H1 (cell line): Measurements from ENCODE around the gene PRXL2A. TPM values are rescaled to one million over a fixed set of nuclear protein-coding genes. Genes with fewer than 3 reads are reported as not detected.

Source experiments
- CTCF ChIA-PET: fragments of 300-600 bp; sonication (Branson Sonifier 250); formaldehyde crosslinking; loops from one replicate; lab custom pipeline; 2021; ENCODE audit not compliant: partially characterized antibody; lab: Charles Lee
- POLR2A ChIA-PET: fragments of 300-600 bp; sonication (Branson Sonifier 250); formaldehyde crosslinking; loops from one replicate; lab custom pipeline; 2021; ENCODE audit warnings: inconsistent platforms; ENCODE audit not compliant: partially characterized antibody; lab: Charles Lee
- DNase-seq, 2 experiments: peaks; one replicate each; pipeline versions ENCODE4 v3.0.0 to v3.0.0-alpha.2; 2010 to 2022; ENCODE audit warnings: low spot score in 2 of 2, low read depth in 1 of 2, mixed read lengths in 1 of 2
- FAIRE-seq: peaks from 2 replicates; lab custom pipeline; 2011; peaks lifted over from hg19 to GRCh38; lab: Jason Lieb, UNC
- H2AFZ ChIP-seq: 2 replicates; pipeline ENCODE4 v1.8.1; 2012; ENCODE audit warnings: low read length, inconsistent platforms
- H2AK5ac ChIP-seq: 2 replicates; pipeline ENCODE4 v1.6.1; 2013; ENCODE audit warnings: low read depth, low read length
- H2BK120ac ChIP-seq: replicated peaks from 2 replicates; pipeline ENCODE3; 2013; ENCODE audit warnings: low read depth, low read length, inconsistent platforms
- H2BK12ac ChIP-seq: 2 replicates; pipeline ENCODE4 v1.6.1; 2013; ENCODE audit warnings: low read depth, low read length
- H2BK15ac ChIP-seq: 2 replicates; pipeline ENCODE4 v1.6.1; 2013; ENCODE audit warnings: low read length
- H2BK20ac ChIP-seq: 2 replicates; pipeline ENCODE4 v1.6.1; 2013; ENCODE audit warnings: low read length
- H2BK5ac ChIP-seq: 2 replicates; pipeline ENCODE4 v1.6.1; 2013; ENCODE audit warnings: low read depth, low read length
- H3K14ac ChIP-seq: 2 replicates; pipeline ENCODE4 v1.6.1; 2013; ENCODE audit warnings: inconsistent platforms; ENCODE audit not compliant: insufficient read length
- H3K18ac ChIP-seq: 2 replicates; pipeline ENCODE4 v1.6.1; 2013; ENCODE audit warnings: low read length; ENCODE audit errors: extremely low read depth
- H3K23ac ChIP-seq: 2 replicates; pipeline ENCODE4 v1.6.1; 2013; ENCODE audit warnings: inconsistent platforms; ENCODE audit not compliant: insufficient read length
- H3K23me2 ChIP-seq: 2 replicates; pipeline ENCODE4 v1.6.1; 2013; ENCODE audit warnings: low read depth, low read length
- H3K27ac ChIP-seq: 2 replicates; pipeline ENCODE4 v1.6.1; 2011; ENCODE audit warnings: low read depth, low read length, inconsistent platforms
- H3K27me3 ChIP-seq, 4 experiments: replicated peaks in 1 of 4; 1 replicate in 1 of 4; 2 replicates in 3 of 4; pipeline versions ENCODE4 v1.6.1 to v1.8.1; 2011 to 2013; ENCODE audit warnings: low read length in 3 of 4, mild to moderate bottlenecking in 3 of 4, inconsistent platforms in 2 of 4, mixed read lengths in 2 of 4, moderate library complexity in 1 of 4; ENCODE audit not compliant: control insufficient read depth in 3 of 4, insufficient read depth in 3 of 4; ENCODE audit errors: extremely low read depth in 1 of 4
- H3K36me3 ChIP-seq, 4 experiments: 2 replicates each; pipeline versions ENCODE4 v1.6.1 to v1.8.1; 2011 to 2013; ENCODE audit warnings: mild to moderate bottlenecking in 4 of 4, low read length in 3 of 4, moderate library complexity in 2 of 4, control low read depth in 1 of 4, inconsistent platforms in 1 of 4; ENCODE audit not compliant: insufficient read depth in 4 of 4, control insufficient read depth in 2 of 4
- H3K4ac ChIP-seq: replicated peaks from 2 replicates; pipeline ENCODE3; 2013; ENCODE audit warnings: low read length, low read depth, mixed read lengths, inconsistent platforms; ENCODE audit not compliant: insufficient read length
- H3K4me1 ChIP-seq, 4 experiments: replicated peaks in 1 of 4; 1 replicate in 1 of 4; 2 replicates in 3 of 4; pipeline versions ENCODE4 v1.6.1 to v1.8.1; 2011 to 2013; ENCODE audit warnings: low read length in 3 of 4, inconsistent platforms in 2 of 4, mixed read lengths in 1 of 4; ENCODE audit not compliant: insufficient read depth in 4 of 4, control insufficient read depth in 3 of 4
- H3K4me2 ChIP-seq, 2 experiments: 2 replicates each; pipeline versions ENCODE4 v1.6.1 to v1.8.1; 2011 to 2013; ENCODE audit warnings: low read depth in 2 of 2, low read length in 2 of 2, control low read depth in 1 of 2, inconsistent platforms in 1 of 2, mild to moderate bottlenecking in 1 of 2; ENCODE audit not compliant: insufficient read depth in 1 of 2
- H3K4me3 ChIP-seq, 4 experiments: fragments of 200-600, 300-600 bp in 1 of 4; sonication (generic), shearing (Covaris generic), sonication (Bioruptor Twin) in 1 of 4; 2 replicates each; pipeline versions ENCODE4 v1.5.1 to v1.8.1; 2011 to 2016; ENCODE audit warnings: low read length in 4 of 4, low read depth in 3 of 4, control low read depth in 2 of 4, inconsistent platforms in 2 of 4, mild to moderate bottlenecking in 2 of 4, mixed read lengths in 1 of 4, moderate library complexity in 1 of 4; ENCODE audit not compliant: insufficient read depth in 2 of 4; ENCODE audit errors: extremely low read depth in 1 of 4
- H3K56ac ChIP-seq: replicated peaks from 2 replicates; pipeline ENCODE3; 2013; ENCODE audit warnings: low read depth, mild to moderate bottlenecking, mixed read lengths, low read length, inconsistent platforms; ENCODE audit not compliant: insufficient read length
- H3K79me1 ChIP-seq: 2 replicates; pipeline ENCODE4 v1.6.1; 2013; ENCODE audit warnings: low read depth, low read length, control low read depth
- H3K79me2 ChIP-seq, 2 experiments: 2 replicates each; pipeline versions ENCODE4 v1.6.1 to v1.8.1; 2012 to 2013; ENCODE audit warnings: low read length in 2 of 2, mild to moderate bottlenecking in 2 of 2, inconsistent platforms in 1 of 2; ENCODE audit not compliant: insufficient read depth in 2 of 2, control insufficient read depth in 1 of 2
- H3K9ac ChIP-seq, 4 experiments: replicated peaks in 1 of 4; 1 replicate in 1 of 4; 2 replicates in 3 of 4; pipeline versions ENCODE4 v1.6.1 to v1.8.1; 2011 to 2013; ENCODE audit warnings: low read depth in 3 of 4, low read length in 3 of 4, control low read depth in 2 of 4, mild to moderate bottlenecking in 2 of 4, moderate library complexity in 2 of 4, inconsistent platforms in 1 of 4; ENCODE audit errors: extremely low read depth in 1 of 4
- H3K9me3 ChIP-seq, 2 experiments: 2 replicates each; pipeline versions ENCODE4 v1.6.1 to v1.8.1; 2012 to 2013; ENCODE audit warnings: mild to moderate bottlenecking in 2 of 2, moderate library complexity in 2 of 2, control low read depth in 1 of 2, inconsistent platforms in 1 of 2, low read depth in 1 of 2, low read length in 1 of 2, mixed read lengths in 1 of 2; ENCODE audit not compliant: insufficient read depth in 2 of 2
- H4K20me1 ChIP-seq, 2 experiments: replicated peaks in 1 of 2; 2 replicates each; pipeline versions ENCODE3 to v1.8.1; 2011 to 2013; ENCODE audit warnings: inconsistent platforms in 2 of 2, low read length in 2 of 2, mild to moderate bottlenecking in 1 of 2; ENCODE audit not compliant: insufficient read depth in 2 of 2, control insufficient read depth in 1 of 2
- H4K5ac ChIP-seq: 2 replicates; pipeline ENCODE4 v1.6.1; 2013; ENCODE audit warnings: low read length, low read depth, mixed read lengths, inconsistent platforms; ENCODE audit not compliant: insufficient read length
- H4K8ac ChIP-seq: 2 replicates; pipeline ENCODE4 v1.8.0; 2013; ENCODE audit warnings: mild to moderate bottlenecking, moderate library complexity, low read length, inconsistent platforms; ENCODE audit not compliant: insufficient read depth; ENCODE audit errors: extremely low read depth
- H4K91ac ChIP-seq: replicated peaks from 2 replicates; pipeline ENCODE3; 2013; ENCODE audit warnings: low read length, mixed read lengths, inconsistent platforms; ENCODE audit not compliant: insufficient read length
- EGR1 ChIP-seq: IDR thresholded peaks from 2 replicates; pipeline ENCODE4 v1.6.1; 2011; ENCODE audit warnings: low read depth, low read length, borderline replicate concordance
- NRF1 ChIP-seq: IDR thresholded peaks from 2 replicates; pipeline ENCODE4 v1.6.1; 2011; ENCODE audit warnings: mild to moderate bottlenecking, low read depth, low read length, improper control_type of control experiment
- POLR2AphosphoS5 ChIP-seq: IDR thresholded peaks from 2 replicates; pipeline ENCODE4 v1.6.1; 2011; ENCODE audit warnings: low read depth, low read length
- RXRA ChIP-seq: IDR thresholded peaks from 2 replicates; pipeline ENCODE4 v1.6.1; 2011; ENCODE audit warnings: low read depth, mild to moderate bottlenecking, low read length, moderate library complexity; ENCODE audit not compliant: insufficient read depth
- SP1 ChIP-seq: IDR thresholded peaks from 2 replicates; pipeline ENCODE4 v1.6.1; 2011; ENCODE audit warnings: low read depth, low read length
- WGBS, 2 experiments: shearing (Covaris generic) in 1 of 2; methylation state at CpG; one replicate each; pipeline versions ENCODE4 v1.1.6 to v1.1.7; 2013 to 2015; ENCODE audit warnings: low lambda C conversion rate in 2 of 2, mixed read lengths in 2 of 2, inconsistent platforms in 1 of 2, low coverage in 1 of 2, missing lambda C conversion rate in 1 of 2; ENCODE audit not compliant: insufficient replicate concordance in 2 of 2, insufficient coverage in 1 of 2, insufficient read length in 1 of 2; ENCODE audit errors: extremely low coverage in 1 of 2, missing lambda C conversion rate in 1 of 2; 5-methylcytosine and 5-hydroxymethylcytosine counted together
- polyA plus RNA-seq, 7 experiments: library from polyadenylated mRNA; depleted of rRNA in 3 of 7; stranded (reverse) in 5 of 7; unstranded in 2 of 7; fragments of >200 nt in 5 of 7; fragments of 200-250 nt in 2 of 7; gene quantifications; 1 replicate in 5 of 7; 2 replicates in 1 of 7; 4 replicates in 1 of 7; pipeline versions ENCODE4 v1.2.1 to v1.2.3, GENCODE V29; 2011 to 2013; ENCODE audit warnings: missing spikeins in 2 of 7, mixed read lengths in 2 of 7
- total RNA-seq: library from RNA; stranded (reverse); fragmentation: NEBNext Ultra II Directional; extraction: Animal tissue kit (Norgen Biotek cat#: 25700); gene quantifications from 2 replicates; pipeline ENCODE4 v1.2.1, GENCODE V29; 2021

The PRXL2A gene
- total and polyA plus RNA-seq, 2 of the 8 experiments (the other 6 are each of a cell fraction or from before 2014, with no cell fraction given) = 13.4 to 58.3 TPM

GRCh38 chr10:80447436-80448190, 39.3 kb downstream of the PRXL2A start:
- H3K23me2 ChIP-seq = no peaks in the 10 kb centered on the region; the same call in 1 of the 2 replicates
- no peak overlapping the region for H3K23ac ChIP-seq
- H3K14ac ChIP-seq = no peak overlapping the region
- no peak overlapping the region for H2BK15ac ChIP-seq
- no peak overlapping the region for H2BK5ac ChIP-seq
- no peak overlapping the region for H2AFZ ChIP-seq
- H4K91ac ChIP-seq = no peak overlapping the region
- 82 to 100% methylated on average over 1 to 7 of the region's 7 CpGs for WGBS, 2 experiments
- H3K56ac ChIP-seq = no peak overlapping the region
- H3K27ac ChIP-seq = no peak overlapping the region
- H3K4me2 ChIP-seq = no peak overlapping the region
- ChIA-PET POLR2A (interaction anchor here (1.0 to 2.1 kb wide), 3 partner anchors 13 to 41 kb away, joined by 4 to 5 read pairs (median 5); no protein-coding TSS in a partner anchor), CTCF (interaction anchor here (0.9 to 38.4 kb wide), 4 partner anchors 19 to 148 kb away, joined by 4 to 1263 read pairs (median 230); no protein-coding TSS in a partner anchor)
- no peak overlapping the region for H2BK12ac ChIP-seq
- H2AK5ac ChIP-seq = no peak overlapping the region
- H3K36me3 ChIP-seq = no peaks in the 10 kb centered on the region
- H3K79me1 ChIP-seq = no peaks in the 10 kb centered on the region
- H3K18ac ChIP-seq = no peak overlapping the region
- FAIRE-seq (no peak), DNase-seq (no peak)
- no peak overlapping the region for H3K4ac ChIP-seq
- H3K27me3 ChIP-seq = no peaks in the 10 kb centered on the region; a peak in 1 of 7 replicates
- H2BK120ac ChIP-seq = no peak overlapping the region
- H3K9ac ChIP-seq = no peak overlapping the region
- H3K4me3 ChIP-seq = no peak overlapping the region
- H3K9me3 ChIP-seq = no peaks in the 10 kb centered on the region
- H3K79me2 ChIP-seq = no peaks in the 10 kb centered on the region
- TF ChIP-seq POLR2AphosphoS5 (no peak), RXRA (no peak), SP1 (no peak), EGR1 (no peak), NRF1 (no peak)
- no peak overlapping the region for H2BK20ac ChIP-seq
- H4K5ac ChIP-seq = no peak overlapping the region
- H3K4me1 ChIP-seq = peaks cover 0 to 3% (median 0%) of the 10 kb centered on the region in 4 experiments; a peak in 1 of 7 replicates
- no peaks in the 10 kb centered on the region for H4K20me1 ChIP-seq
- H4K8ac ChIP-seq = no peak overlapping the region
